Hematopoietic multipotent progenitor cell treated with erythropoietin and hydrocortisone succinate and interleukin-3 and kit ligand, for 6 days (in vitro differentiated cells): Measurements from ENCODE around the gene USP36.

ENCODE experiments used
- DNase-seq: peaks from one replicate; pipeline ENCODE4 v3.0.0-alpha.2; 2015

USP36 gene

DNA sequence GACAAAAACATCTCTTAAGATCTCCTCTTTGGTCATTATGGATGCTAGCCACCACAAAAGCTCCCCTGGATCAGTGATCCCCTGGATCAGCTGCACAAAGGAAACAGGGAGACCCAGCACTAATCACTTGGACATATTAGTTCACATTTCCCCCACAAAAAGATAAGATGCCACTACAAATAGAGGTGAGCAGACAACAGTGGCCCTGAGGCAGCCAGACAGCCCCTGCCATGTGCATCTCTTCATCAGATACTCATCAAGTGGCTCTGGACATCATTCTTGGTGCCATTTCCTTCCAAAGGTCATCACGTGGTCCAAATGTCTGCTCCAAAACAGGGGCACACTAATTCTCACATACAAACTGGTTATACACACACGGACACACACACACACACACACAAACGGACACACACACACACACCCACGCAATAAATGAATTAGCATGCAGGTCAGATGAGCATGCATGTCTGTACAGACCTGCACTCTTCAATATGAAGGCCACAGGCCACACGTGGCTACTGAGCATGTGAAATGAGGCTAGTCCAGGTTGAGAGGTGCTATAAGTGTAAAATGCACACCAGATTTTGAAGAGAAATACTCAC is 4.1 kb downstream of the USP36 start:
- DNase-seq, result no peak

DNA sequence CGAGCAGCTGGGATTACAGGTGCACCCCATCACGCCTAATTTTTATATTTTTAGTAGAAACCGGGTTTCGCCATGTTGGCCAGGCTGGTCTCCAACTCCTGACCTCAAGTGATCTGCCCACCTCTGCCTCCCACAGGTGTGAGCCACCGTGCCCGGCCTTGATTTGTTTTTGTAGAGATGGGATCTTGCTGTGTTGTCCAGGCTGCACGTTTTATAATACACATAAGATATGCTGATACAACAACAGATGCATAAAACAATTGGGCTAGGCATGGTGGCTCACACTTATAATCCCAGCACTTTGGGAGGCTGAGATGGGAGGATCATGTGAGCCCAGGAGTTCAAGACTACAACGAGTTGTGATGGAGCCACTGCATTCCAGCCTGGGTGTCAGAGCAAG is 6.0 kb downstream of the USP36 start:
- no peak for DNase-seq

DNA sequence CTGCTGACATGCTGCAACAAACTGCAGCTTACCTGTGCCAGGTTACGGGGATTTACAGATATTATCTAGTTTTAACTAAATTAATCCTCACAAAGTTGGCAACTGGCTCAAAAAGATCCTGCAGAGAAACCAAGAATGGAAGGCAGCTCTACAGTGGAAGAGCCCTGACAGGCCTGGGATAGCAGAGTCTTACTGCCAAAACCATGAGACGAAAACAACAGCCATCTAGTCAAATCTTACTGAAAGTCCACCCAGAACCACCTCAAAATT is 8.1 kb downstream of the USP36 start:
- no peak for DNase-seq

DNA sequence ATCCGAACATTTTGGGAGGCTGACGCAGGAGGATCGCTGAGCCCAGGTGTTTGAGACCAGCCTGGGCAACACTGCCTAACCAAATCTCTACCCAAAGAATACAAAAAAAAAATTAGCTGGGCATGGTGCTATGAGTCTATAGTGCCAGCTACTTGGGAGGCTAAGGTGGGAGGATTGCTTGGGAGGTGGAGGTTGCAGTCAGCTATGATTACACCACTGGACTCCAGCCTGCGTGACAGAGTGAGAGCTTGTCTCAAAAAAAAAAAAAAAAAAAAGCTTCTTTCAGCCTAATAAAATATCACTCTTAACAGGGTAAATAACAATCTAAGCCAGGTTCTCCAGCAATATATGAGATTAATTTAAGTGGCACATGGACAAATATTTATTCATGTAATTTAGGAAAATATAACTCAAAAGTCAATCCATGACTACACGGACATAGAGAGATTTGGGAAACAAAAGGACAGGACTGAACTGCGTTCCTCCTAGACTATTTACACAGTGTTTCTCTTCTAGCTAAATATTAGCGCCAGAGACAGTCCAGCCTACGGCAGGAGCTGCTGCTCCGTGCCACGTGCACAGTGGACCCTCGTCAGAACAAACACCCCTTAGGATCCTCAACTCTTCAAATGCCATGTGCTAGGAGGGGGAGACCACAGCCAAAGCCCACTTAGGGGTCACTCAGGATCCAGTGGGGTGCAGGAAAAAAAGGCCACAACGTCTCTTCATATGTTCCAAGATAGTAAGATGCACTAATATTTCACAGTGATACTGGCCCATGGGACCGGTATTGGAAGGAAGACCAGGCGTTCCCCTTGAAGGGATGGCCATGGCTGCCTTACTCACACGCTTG is 8.7 kb downstream of the USP36 start:
- DNase-seq, result no peak

DNA sequence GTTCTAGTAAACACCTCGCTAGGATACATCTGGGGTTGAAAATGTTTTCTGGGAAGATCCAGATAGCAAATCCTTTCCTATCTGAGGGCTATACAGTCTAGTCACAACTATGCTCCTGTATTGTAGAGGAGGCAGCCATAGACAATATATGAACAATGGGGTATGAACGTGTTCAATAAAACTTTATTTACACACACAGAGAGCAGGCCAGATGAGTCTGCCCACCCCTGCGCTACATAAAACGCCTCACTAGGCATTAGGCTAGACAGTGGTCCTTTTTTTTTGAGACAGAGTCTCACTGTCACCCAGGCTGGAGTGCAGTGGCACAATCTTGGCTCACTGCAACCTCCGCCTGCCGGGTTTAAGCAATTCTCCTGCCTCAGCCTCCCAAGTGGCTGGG is 11.1 kb downstream of the USP36 start:
- DNase-seq, result no peak

DNA sequence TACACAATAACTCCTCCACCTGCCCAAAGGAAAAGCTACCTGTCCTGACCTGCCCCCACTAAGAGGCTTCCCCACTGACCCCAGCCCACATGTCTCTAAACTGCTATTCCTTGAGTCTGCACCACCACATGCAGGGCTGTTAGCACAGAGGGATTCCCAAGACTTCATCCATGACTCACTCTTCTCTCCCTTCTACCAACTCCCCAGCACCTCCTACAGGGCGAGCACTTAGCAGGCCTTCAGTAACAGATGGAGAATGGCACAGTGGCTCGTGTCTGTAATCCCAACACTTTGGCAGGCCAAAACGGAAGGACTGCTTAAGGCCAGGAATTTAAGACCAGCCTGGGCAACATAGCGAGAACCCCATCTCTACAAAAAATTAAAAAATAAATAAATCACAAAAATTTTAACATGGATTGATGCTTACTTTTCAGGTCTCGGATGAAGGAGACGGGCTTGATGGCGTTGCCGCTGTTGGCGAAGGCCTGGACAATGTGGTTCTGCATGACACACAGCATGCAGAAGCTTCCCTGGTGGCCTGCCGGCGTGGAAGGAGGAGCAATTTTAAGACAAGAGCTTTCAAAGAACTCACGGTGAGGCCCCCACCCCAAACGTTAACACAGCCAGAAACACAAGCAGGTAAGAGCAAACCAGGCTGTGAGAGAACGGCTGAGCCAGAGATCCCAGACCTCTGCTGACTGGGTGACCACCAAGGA is 12.0 kb downstream of the USP36 start:
- DNase-seq, result peak; percentile 27

DNA sequence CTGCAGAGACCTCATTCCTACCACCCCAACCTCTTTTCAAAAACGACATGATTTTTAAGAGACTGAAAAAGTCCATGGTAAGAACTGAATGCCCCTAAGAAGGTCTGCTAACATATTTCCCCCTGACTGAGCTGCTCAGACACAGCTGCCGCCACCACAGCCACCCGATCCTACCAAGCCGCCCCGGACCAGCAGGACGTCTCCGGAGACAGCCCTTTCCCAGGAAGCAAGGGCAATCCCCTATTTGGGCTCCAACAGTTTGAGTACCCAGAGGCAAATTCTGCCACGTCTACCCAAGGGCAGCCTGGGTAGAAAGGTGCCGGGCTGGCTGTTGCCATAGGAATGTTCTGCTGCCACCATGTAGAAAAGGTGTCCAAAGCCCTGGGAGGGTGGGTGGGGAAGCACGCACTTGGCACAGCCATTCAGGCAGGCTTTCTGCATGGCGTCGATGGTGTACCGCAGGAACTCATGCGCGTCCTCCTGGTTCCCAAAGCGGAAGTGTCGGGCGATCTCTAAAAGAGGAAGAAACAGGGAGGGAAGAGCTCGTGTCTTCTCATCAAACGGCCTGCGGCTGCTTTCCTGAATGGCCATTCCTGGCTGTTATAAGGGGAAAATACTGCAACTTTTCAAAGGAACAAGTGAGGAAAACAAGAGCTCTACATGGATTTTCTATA is 13.6 kb downstream of the USP36 start:
- no peak for DNase-seq

DNA sequence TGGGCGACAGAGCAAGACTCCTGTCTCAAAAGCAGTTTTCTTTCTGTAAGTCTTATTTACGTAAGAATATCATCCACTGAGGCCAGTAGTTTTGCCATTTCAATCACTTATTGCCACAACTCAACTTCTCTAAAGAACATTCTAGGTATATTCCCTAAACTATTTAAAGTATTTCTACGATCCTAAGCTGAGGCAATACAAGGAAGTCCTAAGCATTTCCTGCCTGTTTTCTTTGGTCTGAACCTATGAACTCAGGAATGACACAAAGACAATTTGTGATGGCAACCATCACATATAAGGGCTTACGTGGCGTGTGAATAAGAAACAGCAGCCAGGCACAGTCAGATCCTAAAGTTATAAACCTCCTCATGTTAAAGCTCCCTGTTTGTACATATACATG is 14.2 kb downstream of the USP36 start:
- no peak for DNase-seq

DNA sequence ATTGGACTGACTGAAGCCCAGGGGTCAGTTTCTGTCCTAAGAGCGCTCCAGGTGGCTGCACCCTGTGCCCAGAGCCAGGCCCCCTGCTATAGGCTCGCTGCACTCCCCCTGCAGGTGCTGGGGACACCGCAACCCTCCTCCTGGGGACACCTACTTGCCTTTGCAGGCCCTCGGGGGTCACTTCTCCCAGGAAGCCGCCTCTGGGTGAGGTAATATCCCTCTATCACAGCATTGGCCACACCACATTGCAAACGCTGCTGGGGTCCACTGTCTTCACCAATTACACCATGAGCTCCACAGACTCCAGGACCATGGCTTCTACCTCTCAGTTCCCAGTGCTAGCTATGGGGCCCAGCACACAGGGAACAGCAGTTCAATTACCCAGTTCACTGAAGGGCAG is 14.9 kb downstream of the USP36 start:
- DNase-seq, result no peak

DNA sequence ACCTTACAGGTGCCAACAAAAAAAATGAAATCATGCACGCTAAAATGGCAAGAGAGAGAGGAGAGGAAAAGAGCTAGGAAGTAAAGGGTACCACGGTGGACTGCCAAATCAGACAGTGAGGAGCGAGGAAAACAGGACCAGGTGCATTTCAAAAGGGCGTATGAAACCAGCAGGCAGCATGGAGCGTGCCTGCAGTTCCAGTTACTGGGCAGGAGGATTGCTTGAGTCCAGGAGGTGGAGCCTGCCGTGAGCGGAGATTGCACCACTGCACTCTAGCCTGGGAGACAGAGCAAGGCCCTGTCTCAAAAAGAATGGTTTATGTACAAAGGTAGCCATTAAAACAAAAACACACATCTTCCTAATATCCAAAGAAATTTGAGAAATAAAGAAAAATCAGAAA is 16.4 kb downstream of the USP36 start:
- no peak for DNase-seq

DNA sequence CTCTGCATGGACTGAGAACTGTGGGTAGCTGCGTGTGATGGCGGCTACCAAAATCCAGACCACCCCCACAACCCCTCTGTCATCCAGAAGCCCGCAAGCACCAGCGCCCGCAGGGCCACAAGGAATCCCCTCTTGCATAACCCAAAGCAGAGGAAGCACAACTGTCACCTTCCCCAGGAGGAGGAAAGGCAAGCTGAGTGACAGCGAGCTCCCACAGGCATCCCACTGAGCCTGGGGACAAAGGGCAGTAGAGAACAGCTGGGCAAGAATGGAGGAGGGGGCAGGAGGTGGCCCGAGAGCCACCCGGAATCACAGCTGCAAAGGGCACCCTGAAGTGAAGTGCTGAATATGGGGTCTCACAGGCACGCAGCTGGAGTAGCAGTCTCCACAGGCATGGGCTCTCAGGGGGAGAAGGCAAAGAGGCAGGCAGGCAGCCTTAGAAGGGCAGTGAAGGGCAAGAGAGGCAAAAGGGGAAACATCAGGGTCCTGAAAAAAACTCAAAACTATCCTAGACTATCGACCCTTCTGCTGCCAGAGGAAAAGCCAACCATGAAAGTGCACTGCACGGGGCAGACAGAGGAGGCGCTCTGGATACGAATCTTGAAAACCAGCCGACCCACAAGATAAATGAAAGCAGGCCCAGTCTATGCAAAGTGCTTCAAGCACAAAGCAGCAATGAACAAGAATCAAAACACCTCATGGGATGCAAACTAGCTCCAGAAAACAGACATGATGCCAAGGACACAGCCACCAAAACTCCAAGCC is 17.1 kb downstream of the USP36 start:
- no peak for DNase-seq

DNA sequence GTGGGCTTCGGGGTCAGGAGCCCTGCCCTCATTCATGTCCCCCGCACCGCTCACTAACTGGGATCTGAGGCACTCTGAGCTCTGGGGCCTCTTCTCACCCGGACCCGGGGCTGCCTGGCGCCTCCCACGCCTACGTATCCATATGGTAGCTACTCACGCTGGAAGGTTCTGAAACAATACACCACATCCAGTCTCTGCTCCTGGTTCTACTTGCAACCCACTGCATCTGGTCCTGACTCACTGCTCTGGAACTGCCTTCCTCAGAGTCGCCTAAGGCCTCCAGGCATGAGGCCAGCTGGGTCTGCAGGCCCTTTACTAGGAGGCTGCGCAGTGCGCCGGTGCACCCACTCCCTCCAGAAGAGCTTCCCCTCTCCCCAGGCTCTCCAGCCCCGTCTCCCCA is 18.1 kb downstream of the USP36 start:
- DNase-seq, result no peak

DNA sequence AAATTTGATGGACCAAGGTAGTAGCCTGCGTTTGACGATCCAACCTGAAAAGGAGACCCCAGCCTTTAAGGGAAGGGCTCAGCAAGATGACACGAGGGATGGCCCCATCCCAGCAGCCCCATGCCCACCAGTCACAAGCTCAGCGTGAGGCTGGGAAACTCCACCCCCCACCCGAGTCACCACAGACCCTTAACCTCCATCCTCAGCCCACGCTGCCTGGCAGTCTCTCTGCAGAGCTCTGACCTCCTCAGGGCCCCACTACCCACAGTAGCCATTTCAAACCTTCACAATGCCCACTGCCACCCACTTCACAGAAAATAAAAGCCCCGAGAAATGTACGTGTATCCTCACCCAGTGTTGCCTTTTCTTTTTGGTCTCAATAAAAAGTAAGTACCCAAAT is 18.7 kb downstream of the USP36 start:
- DNase-seq, result no peak

DNA sequence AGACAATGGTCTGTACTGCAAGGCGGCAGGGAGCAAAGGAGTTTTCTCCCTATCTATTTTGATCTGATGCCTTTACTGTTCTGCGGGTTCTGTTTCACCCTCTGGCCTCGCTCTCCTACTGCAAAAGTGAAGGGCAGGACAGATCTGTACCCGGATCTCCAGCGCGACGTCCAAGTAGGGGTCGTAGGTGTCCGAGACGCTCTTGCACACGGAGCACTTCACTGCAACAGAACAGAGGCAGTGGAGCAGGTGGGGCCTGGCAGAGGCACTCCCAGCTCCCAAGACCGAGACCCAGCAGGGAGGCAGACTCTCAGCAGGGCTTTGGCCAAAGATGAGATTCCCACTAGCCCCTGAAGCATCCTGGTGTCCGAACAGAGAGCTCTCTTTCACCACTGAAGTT is 19.8 kb downstream of the USP36 start:
- DNase-seq, result no peak

DNA sequence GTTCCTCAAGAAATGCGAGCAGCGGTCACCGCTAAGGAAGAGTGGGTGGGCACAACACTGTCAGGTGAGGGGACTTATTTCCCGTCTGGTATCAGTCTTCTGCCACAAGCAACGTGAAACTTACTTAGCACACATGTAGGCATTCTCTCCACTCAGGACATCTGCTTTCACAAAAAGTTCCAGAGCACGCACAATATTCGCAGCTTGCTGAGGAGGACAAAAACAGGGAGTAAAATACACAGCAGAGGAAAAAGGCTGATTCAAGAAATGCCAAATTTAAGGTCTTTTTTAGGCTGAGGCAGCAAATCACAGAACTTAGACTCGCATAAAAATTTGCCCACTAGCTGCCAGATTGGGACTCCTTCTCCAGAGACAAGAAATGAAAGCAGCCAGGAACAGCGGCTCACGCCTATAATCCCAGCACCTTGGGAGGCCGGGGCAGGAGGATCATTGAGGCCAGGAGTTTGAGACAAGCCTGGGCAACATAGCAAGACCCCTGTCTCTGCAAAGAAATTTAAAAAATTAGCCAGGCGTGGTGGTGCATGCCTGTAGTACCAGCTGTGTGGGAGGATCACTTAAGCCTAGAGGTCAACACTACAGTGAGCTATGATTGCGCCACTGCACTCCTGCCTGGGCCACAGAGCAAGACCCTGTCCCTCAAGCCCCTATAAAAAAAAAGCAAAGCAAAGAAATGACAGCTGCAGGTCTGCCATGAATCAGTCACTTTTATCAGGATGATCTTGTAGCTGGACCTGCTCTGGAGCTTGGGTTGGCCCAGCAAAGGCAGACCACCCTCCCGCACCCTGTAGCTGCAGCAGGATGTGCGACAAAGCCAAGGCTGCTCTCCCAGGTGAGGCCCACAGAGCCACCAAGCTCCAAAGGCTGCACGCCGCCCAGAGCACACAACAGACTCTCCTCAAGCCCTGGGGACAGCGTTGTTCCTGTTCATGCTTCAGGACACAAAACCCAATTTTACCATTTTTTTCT is 20.5 kb downstream of the USP36 start:
- DNase-seq, result no peak

DNA sequence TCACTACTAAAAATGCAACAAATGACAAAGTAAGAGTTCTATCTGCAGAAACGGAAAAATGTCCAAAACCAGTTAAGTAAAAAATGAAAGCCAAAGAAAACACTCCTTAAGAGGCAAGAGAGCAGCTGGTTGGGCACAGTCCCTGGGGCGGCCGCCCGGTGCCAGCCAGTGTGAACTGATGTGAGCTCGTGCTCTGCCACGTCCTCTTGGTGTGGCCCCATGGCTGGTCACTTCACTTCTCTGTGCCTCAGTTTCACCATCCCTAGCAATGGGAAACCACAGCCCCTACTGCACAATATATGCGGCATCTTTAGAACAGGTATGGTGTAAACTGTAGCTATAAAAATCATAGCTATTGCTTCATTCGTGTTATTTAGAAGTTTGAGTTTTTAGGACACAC is 21.2 kb downstream of the USP36 start:
- no peak for DNase-seq

DNA sequence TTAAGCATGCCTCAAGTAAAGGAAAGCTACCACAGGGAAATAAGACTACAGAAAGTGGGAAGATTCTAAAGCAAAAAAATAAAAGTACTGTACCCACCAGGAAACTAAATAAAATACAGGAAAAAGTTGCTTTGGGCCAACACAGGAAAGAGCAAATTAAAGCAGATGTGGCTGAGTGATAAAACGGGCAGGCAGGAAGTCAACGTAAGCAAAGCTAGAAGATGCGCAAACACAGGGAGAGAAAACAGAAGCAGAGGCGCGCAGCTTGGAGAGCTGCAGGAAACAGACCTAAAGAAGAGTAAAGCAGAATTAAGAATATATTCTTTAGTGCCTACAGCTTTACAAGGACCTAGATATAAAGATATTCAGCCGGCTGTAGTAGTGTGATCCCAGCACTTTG is 21.7 kb downstream of the USP36 start:
- DNase-seq, result peak; percentile 76

DNA sequence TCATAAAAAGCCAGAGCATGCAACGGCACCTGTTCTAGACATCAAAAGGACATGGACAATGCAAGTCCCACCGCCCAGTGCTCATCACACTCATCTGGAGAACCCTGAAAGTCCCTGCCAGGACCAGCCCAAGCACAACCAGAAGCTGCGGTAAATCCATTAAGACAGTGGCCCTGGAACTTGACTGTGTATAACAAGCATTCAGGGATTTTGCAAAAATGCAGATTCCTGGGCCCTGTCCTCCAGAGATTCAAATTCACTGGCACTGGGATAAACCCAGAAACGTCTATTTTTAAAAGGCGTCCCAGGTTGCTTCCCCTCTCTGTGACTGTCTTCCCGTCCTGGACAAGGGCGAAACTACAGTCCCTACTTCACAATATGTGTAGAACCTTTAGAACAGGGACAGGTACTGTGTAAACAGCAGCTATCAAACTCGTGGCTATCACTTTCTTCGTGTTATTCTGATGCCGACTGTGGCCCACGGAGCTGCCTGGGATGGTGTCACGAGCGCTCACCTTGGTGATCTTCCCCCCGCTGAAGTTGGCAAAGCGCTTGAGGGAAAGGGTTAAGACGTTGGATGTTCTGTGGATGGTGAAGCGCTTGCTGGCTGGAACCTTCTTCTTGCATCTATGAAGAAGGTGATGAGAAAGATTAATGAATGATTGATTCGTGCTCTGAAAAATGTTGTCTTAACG is 22.3 kb downstream of the USP36 start:
- DNase-seq, result no peak

DNA sequence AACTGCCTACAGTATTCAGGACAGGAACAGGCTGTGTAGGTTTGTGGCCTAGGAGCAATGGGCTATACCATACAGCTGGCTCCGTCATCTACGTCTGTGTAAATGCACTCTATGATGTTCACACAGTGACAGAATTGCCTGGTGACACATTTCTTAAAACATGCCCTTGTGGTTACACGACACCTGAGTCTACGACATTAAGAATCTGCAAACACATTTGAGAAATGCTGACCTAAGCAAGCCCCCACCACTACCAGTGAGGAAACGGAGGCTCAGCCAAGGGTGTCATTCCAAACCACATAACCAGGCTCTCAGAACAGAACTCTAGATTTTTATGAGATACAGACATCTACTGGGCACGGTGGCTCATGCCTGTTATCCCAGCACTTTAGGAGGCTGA is 23.5 kb downstream of the USP36 start:
- DNase-seq, result no peak

DNA sequence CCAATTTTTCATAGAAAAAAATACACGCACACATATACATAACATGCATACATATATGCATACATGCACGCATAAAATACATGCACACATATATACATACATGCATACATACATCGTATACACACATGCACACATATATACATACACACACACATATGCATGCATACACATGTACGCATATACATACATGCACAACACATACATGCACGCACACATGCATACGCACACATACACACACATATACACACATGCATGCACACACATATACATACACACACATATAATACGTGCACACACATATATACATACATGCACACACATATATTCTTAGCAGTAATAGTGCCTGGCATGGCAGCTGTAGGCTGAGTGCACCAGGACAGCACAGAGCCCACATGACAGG is 24.9 kb downstream of the USP36 start:
- no peak for DNase-seq

DNA sequence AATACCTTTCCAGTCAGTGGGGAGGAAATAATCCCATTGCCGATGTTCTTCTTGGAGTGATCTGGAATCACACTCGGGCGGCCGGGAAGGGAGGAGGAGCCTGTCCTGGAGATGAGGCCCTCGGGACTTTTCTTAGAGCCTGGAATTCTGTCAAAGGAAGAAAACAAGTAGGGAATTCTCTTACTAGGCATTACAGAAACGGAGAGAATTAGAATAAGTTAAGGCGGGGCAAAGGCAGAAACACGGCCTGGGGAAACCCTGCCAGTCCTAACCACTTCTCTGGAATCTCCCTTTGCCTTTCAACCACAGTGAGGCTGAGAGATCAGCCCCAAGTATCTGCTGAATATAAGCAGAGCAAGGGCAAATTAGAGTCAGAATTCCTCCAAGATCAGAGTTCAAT is 27.8 kb downstream of the USP36 start:
- no peak for DNase-seq
